Mesodermal cell (in vitro differentiated cells): ENCODE data around the gene SEMA3F.

Experiments used
- H3K27ac ChIP-seq: 2 replicates; pipeline ENCODE4 v1.7.0; 2013; ENCODE audit warnings: mild to moderate bottlenecking, low read depth, low read length, moderate library complexity; ENCODE audit not compliant: severe bottlenecking
- H3K36me3 ChIP-seq: 2 replicates; pipeline ENCODE4 v1.7.1; 2013; ENCODE audit warnings: mild to moderate bottlenecking, low read length, moderate library complexity; ENCODE audit not compliant: control insufficient read depth, insufficient read depth
- H3K4me1 ChIP-seq: one replicate; pipeline ENCODE4 v1.7.1; 2013; ENCODE audit warnings: mild to moderate bottlenecking, low read length; ENCODE audit not compliant: insufficient read depth, control insufficient read depth, poor library complexity, severe bottlenecking
- H3K4me3 ChIP-seq: 2 replicates; pipeline ENCODE4 v1.7.0; 2013; ENCODE audit warnings: low read length, control low read depth, mild to moderate bottlenecking; ENCODE audit not compliant: insufficient read depth, poor library complexity, severe bottlenecking; ENCODE audit errors: extremely low read depth
- H3K9me3 ChIP-seq: 2 replicates; pipeline ENCODE4 v1.7.1; 2013; ENCODE audit warnings: mild to moderate bottlenecking, low read length, moderate library complexity; ENCODE audit not compliant: control insufficient read depth
- WGBS, 2 experiments: methylation state at CpG; one replicate each; pipeline ENCODE4 v1.1.5; 2013; ENCODE audit warnings: missing lambda C conversion rate in 2 of 2; ENCODE audit not compliant: insufficient coverage in 2 of 2; 5-methylcytosine and 5-hydroxymethylcytosine counted together

Gene SEMA3F

GRCh38 chr3:50165910-50166538 is 10.9 kb downstream of the SEMA3F start:
- no peak overlapping the region for H3K4me3 ChIP-seq
- H3K9me3 ChIP-seq = no peaks in the 10 kb centered on the region
- 45 to 63% methylated on average over 10 to 15 of the region's 15 CpGs for WGBS, 2 experiments
- peak overlapping the region; percentile 84 for H3K27ac ChIP-seq
- H3K4me1 ChIP-seq = peaks cover 46% of the 10 kb centered on the region
- H3K36me3 ChIP-seq = peaks cover 7% of the 10 kb centered on the region

DNA sequence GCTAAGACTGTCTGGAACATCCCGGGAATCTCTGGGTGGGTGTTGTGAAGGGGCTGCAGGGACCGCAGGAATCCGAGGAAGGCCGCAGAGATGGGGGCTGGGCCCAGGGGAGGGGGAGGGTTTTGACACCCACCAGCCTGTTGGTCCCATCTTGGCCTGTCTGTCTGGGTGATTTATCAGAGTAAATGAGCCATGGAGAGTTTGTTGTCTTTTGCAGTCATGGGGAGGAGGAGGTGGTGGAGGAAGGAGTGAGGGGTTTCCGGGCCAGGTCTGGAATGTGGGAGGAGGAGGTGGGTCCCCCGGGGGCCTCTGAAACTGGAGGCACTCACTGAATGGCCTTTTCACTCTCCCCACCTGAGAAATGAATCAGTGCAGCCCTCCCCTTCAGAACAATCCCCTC is 11.5 kb downstream of the SEMA3F start:
- peaks cover 51% of the 10 kb centered on the region for H3K4me1 ChIP-seq
- H3K27ac ChIP-seq = peak overlapping the region; percentile 84
- no peak overlapping the region for H3K4me3 ChIP-seq
- peaks cover 7% of the 10 kb centered on the region for H3K36me3 ChIP-seq
- no peaks in the 10 kb centered on the region for H3K9me3 ChIP-seq
- WGBS, 2 experiments = 37 to 52% methylated on average over 4 of the region's 6 CpGs

- H3K4me3 ChIP-seq = no peak overlapping the region
- peaks cover 7% of the 10 kb centered on the region for H3K36me3 ChIP-seq
- WGBS, 2 experiments = 80 to 81% methylated on average over 9 to 15 of the region's 16 CpGs
- H3K9me3 ChIP-seq = no peaks in the 10 kb centered on the region
- peaks cover 51% of the 10 kb centered on the region for H3K4me1 ChIP-seq
- H3K27ac ChIP-seq = peak overlapping the region; percentile 84
Observed at GRCh38 chr3:50167069-50167840, 12.1 kb downstream of the SEMA3F start.

DNA sequence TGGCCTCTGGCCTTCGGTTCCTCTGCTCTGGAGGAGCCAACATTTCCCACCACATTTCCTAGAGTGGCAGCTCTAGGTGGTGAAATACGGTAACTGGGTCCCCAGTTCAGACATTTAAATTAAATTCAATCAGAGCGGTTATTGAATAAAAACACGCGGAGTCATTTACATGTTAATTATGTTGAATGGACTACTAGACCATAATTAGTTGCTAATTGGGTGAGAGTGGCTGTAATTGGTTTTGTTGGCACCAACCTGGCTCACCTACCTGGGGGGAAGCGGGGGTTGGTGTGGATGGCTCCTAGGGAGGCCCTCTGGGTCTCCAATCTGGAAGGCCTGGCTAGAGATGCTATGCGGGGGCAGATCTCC is 12.7 kb downstream of the SEMA3F start:
- WGBS, 2 experiments = 80 to 86% methylated on average over 1 to 4 of the region's 7 CpGs

GRCh38 chr3:50168388-50168787 is 13.3 kb downstream of the SEMA3F start:
- Histone ChIP-seq H3K9me3 (no peaks in the 10 kb centered on the region), H3K36me3 (peaks cover 7% of the 10 kb centered on the region), H3K4me1 (peaks cover 48% of the 10 kb centered on the region), H3K27ac (no peak overlapping the region), H3K4me3 (no peak overlapping the region)
- 87 to 95% methylated on average over 6 to 9 of the region's 9 CpGs for WGBS, 2 experiments

More for the DNA sequence above, 12.7 kb downstream of the SEMA3F start:
- peak overlapping the region; percentile 36 for H3K27ac ChIP-seq
- H3K4me3 ChIP-seq = no peak overlapping the region
- H3K9me3 ChIP-seq = no peaks in the 10 kb centered on the region
- peaks cover 7% of the 10 kb centered on the region for H3K36me3 ChIP-seq
- H3K4me1 ChIP-seq = peaks cover 48% of the 10 kb centered on the region

- H3K27ac ChIP-seq = no peak overlapping the region
- peaks cover 48% of the 10 kb centered on the region for H3K4me1 ChIP-seq
- no peak overlapping the region for H3K4me3 ChIP-seq
- 90 to 92% methylated on average over 4 to 5 of the region's 6 CpGs for WGBS, 2 experiments
- H3K9me3 ChIP-seq = no peaks in the 10 kb centered on the region
- peaks cover 4% of the 10 kb centered on the region for H3K36me3 ChIP-seq
Observed at GRCh38 chr3:50168791-50169190, 13.7 kb downstream of the SEMA3F start.

GRCh38 chr3:50169232-50169832 is 14.2 kb downstream of the SEMA3F start:
- no peak overlapping the region for H3K4me3 ChIP-seq
- peaks cover 47% of the 10 kb centered on the region for H3K4me1 ChIP-seq
- no peak overlapping the region for H3K27ac ChIP-seq
- H3K9me3 ChIP-seq = no peaks in the 10 kb centered on the region
- peaks cover 8% of the 10 kb centered on the region for H3K36me3 ChIP-seq
- WGBS, 2 experiments = 90 to 93% methylated on average over 7 to 10 of the region's 11 CpGs

GRCh38 chr3:50169858-50170257 is 14.7 kb downstream of the SEMA3F start:
- Histone ChIP-seq H3K4me1 (peaks cover 42% of the 10 kb centered on the region), H3K36me3 (peaks cover 9% of the 10 kb centered on the region), H3K9me3 (no peaks in the 10 kb centered on the region), H3K27ac (no peak overlapping the region), H3K4me3 (no peak overlapping the region)
- WGBS, 2 experiments = 100% methylated on average over 1 of the region's 1 CpG; no CpG with 5 or more reads in 1 of the 2 experiments

- peaks cover 34% of the 10 kb centered on the region for H3K4me1 ChIP-seq
Observed at GRCh38 chr3:50170689-50171088, 15.6 kb downstream of the SEMA3F start.

DNA sequence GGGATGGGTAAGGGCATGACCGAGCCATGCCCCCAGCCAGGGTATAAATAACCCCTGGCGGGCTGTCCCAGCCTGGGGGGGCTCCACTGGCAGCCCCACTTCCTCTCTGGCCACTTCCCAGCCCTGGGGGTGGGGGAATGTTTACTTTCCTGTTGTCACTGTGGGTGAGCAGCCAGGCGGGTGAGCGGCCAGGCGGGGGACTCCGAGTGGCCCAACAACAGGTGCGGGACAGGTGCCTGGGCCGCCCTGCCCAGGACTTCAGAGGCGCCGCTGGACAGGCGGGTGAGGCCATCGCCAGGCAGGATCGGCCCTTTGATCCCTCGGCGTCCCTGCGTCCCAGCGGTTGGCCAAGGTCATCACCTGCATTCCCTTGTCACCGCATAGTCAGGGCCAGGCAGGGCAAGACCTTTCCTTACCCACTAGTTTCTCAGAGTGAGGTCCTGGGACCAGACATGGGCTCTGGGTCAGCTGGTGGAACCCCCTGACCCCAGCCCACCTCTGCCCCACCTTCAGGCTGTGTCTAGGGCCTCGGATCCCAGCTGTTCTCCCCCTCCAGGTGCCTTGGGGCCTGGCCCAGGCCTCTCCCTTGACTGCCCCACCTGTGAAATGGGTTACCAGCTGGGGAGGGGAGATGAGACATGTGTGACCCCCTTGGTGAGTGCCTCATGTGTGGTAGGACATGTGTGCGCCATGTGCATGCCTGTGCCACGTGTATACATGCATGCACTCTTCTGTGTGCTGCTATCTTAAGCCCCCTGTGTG is 16.6 kb downstream of the SEMA3F start:
- peaks cover 24% of the 10 kb centered on the region for H3K4me1 ChIP-seq
- H3K36me3 ChIP-seq = peaks cover 26% of the 10 kb centered on the region
- H3K27ac ChIP-seq = no peak overlapping the region
- 97% methylated on average over 14 to 16 of the region's 21 CpGs for WGBS, 2 experiments
- H3K4me3 ChIP-seq = no peak overlapping the region
- H3K9me3 ChIP-seq = no peaks in the 10 kb centered on the region

More at GRCh38 chr3:50170689-50171088, 15.6 kb downstream of the SEMA3F start:
- no peak overlapping the region for H3K27ac ChIP-seq
- WGBS, 2 experiments = 89 to 92% methylated on average over 6 to 10 of the region's 10 CpGs
- H3K9me3 ChIP-seq = no peaks in the 10 kb centered on the region
- peaks cover 15% of the 10 kb centered on the region for H3K36me3 ChIP-seq
- H3K4me3 ChIP-seq = no peak overlapping the region
